DMS53 treated with DMSO at 0.1 percent for 48 hours (cell line): ENCODE measurements around the gene MIPOL1.
A peak's percentile ranks its signal among the peaks of the same experiment; 100 is the strongest.
"Not testable (repeated sequence)": the region's sequence is repeated elsewhere in the genome, so short reads cannot be mapped to it uniquely, and the experiment has no call there.

Experiments used
- DNase-seq: peaks from one replicate; lab custom pipeline; 2025; ENCODE audit not compliant: unreplicated experiment; lab: John Stamatoyannopoulos, UW

MIPOL1 gene

GRCh38 chr14:37197421-37198272 lies at the start of gene MIPOL1:
MIPOL1 (plus strand) TSS chr14:37197937; CDS start chr14:37247889, 49,952 bp downstream.
- DNase-seq = peak; percentile 59

- DNase-seq = peak; percentile 32
Measured at GRCh38 chr14:37150414-37150813, 47.3 kb upstream of the MIPOL1 start.

- DNase-seq = no peak
Measured at GRCh38 chr14:37153005-37153404, 44.7 kb upstream of the MIPOL1 start.

GRCh38 chr14:37153483-37153882 lies 44.3 kb upstream of the MIPOL1 start:
- no peak for DNase-seq

- no peak for DNase-seq
Measured at GRCh38 chr14:37157987-37158386, 39.8 kb upstream of the MIPOL1 start.

GRCh38 chr14:37162307-37162706 lies 35.4 kb upstream of the MIPOL1 start:
- DNase-seq = not testable (repeated sequence)

- no peak for DNase-seq
Measured at GRCh38 chr14:37165794-37166193, 31.9 kb upstream of the MIPOL1 start.

GRCh38 chr14:37167151-37168047 lies 30.3 kb upstream of the MIPOL1 start:
- DNase-seq = no peak

- no peak for DNase-seq
Measured at GRCh38 chr14:37168721-37169120, 29.0 kb upstream of the MIPOL1 start.

- DNase-seq = peak; percentile 65
Measured at GRCh38 chr14:37170237-37170636, 27.5 kb upstream of the MIPOL1 start.

- DNase-seq = peak; percentile 25
Measured at GRCh38 chr14:37170993-37171392, 26.7 kb upstream of the MIPOL1 start.

GRCh38 chr14:37171678-37172023 lies 26.1 kb upstream of the MIPOL1 start:
- DNase-seq = no peak

- peak; percentile 59 for DNase-seq
Measured at GRCh38 chr14:37172024-37172869, 25.5 kb upstream of the MIPOL1 start, which contains the start of gene SLC25A21. SLC25A21 (minus strand) TSS chr14:37172606.

- no peak for DNase-seq
Measured at GRCh38 chr14:37172936-37173614, 24.7 kb upstream of the MIPOL1 start.

- DNase-seq = no peak
Measured at GRCh38 chr14:37179896-37180502, 17.7 kb upstream of the MIPOL1 start.

GRCh38 chr14:37180886-37181285 lies 16.9 kb upstream of the MIPOL1 start:
- not testable (repeated sequence) for DNase-seq

GRCh38 chr14:37181441-37181840 lies 16.3 kb upstream of the MIPOL1 start:
- no peak for DNase-seq

- not testable (repeated sequence) for DNase-seq
Measured at GRCh38 chr14:37184520-37184919, 13.2 kb upstream of the MIPOL1 start.

- no peak for DNase-seq
Measured at GRCh38 chr14:37185670-37186069, 12.1 kb upstream of the MIPOL1 start.

- no peak for DNase-seq
Measured at GRCh38 chr14:37186865-37187264, 10.9 kb upstream of the MIPOL1 start.
